C4-2B (cell line): ENCODE data around the gene TIAM2.
"Not testable (repeated sequence)": the region's sequence is repeated elsewhere in the genome, so short reads cannot be mapped to it uniquely, and the experiment has no call there.

Source experiments
- H3K27ac ChIP-seq: fragments of 450-650 bp; 2 replicates; pipeline ENCODE4 v1.5.1; 2017
- ZFX ChIP-seq: fragments of 450-650 bp; IDR thresholded peaks from 2 replicates; pipeline ENCODE4 v1.6.1; 2017
- TF ChIP-seq, protein P1 (sequence below): fragments of 450-650 bp; conservative IDR thresholded peaks from 2 replicates; pipeline ENCODE4 v1.5.1; 2017; ENCODE audit warnings: mild to moderate bottlenecking

Gene TIAM2

GRCh38 chr6:155223646-155224451 is 228.7 kb downstream of the TIAM2 start:
- no peak overlapping the region for H3K27ac ChIP-seq
- no peak for TF ChIP-seq ZFX
- TF ChIP-seq, protein P1, sequence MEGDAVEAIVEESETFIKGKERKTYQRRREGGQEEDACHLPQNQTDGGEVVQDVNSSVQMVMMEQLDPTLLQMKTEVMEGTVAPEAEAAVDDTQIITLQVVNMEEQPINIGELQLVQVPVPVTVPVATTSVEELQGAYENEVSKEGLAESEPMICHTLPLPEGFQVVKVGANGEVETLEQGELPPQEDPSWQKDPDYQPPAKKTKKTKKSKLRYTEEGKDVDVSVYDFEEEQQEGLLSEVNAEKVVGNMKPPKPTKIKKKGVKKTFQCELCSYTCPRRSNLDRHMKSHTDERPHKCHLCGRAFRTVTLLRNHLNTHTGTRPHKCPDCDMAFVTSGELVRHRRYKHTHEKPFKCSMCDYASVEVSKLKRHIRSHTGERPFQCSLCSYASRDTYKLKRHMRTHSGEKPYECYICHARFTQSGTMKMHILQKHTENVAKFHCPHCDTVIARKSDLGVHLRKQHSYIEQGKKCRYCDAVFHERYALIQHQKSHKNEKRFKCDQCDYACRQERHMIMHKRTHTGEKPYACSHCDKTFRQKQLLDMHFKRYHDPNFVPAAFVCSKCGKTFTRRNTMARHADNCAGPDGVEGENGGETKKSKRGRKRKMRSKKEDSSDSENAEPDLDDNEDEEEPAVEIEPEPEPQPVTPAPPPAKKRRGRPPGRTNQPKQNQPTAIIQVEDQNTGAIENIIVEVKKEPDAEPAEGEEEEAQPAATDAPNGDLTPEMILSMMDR: no peak

GRCh38 chr6:155224618-155225017 is 229.5 kb downstream of the TIAM2 start:
- TF ChIP-seq, protein P1: no peak
- no peak for TF ChIP-seq ZFX
- H3K27ac ChIP-seq: no peak overlapping the region

DNA sequence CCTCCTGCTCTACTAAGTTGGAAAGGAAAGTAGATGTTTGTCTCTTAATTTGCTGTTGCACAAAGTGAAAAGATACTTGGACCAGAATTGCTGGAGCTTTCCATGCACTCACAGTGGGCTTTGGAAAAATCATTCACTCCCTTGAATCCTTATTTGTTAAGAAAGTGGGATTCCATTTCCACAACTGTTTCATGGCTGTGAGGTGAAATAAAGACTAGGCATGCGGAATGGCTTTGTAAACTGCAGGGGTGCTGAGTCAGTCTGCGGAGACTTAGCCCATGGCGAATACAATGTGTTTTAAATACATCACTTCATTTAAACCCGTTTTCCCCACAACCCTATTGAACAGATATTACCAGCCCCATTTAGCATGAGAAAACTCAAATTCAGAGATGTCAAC is 231.9 kb downstream of the TIAM2 start:
- no peak overlapping the region for H3K27ac ChIP-seq
- no peak for TF ChIP-seq ZFX
- TF ChIP-seq, protein P1: no peak

DNA sequence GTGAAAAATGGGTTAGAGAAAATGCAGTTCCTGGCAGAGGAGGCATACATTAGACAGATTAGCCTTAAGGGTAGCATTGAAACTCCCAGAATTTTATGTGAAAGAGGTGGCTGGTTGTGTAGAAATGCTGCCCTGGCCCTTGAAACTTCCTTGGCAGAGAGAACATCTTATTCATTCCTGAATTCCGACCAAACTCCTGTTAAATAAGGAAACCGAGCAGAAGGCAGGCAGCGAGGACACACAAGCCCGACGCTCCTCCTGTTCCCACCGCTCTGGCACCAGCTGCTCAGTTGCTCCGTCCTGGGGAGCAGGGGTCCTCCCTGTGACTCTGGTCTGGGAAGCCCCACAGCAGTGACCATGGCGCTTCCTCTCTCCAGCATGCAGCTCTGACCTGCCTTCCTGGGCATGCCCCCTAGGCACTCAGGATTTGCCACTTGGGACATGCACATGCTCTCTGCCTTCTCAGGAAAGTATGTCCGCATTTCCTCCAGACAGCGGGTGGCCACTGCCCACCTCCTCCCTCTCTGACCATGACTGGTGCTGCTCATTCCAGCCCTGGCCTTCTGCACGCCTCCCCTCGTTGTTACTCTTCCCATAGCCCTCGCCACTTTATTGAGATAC is 233.5 kb downstream of the TIAM2 start:
- H3K27ac ChIP-seq: no peak overlapping the region
- TF ChIP-seq, protein P1: no peak
- TF ChIP-seq ZFX: no peak

DNA sequence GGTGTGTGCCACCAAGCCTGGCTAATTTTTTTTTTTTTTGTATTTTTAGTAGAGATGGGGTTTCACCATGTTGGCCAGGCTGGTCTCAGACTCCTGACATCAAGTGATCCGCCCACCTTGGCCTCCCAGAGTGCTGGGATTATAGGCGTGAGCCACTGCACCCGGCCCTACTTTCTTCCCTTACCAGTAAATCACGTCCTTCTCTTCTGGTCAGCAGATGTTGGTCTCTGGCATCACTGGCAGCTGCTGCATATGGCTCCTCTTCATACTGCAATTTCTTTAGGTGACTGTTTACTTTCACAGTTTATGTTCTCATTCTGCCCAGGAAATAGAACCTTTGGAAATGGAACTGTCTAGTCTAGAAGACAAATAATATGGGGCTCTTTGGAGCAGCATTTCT is 235.9 kb downstream of the TIAM2 start:
- H3K27ac ChIP-seq: not testable (repeated sequence)

DNA sequence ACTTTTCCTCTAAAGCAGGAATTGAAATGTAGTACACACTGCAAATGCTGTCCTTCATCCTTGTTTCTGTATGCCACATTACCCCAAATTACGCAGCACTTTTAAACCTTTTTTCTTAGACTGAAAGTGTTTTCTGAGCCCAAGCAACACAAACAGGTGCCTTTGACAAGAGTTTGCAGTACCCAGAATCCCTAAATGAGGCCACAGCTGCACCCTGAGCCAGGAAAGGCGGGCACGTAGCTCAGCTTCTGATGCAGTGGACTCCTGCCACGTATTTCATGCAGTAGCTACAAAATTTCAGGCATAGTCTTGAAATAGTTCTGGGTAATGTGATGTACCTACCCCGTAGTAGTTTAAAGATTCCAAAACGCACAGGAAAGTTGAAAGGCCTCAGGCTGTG is 237.7 kb downstream of the TIAM2 start:
- TF ChIP-seq ZFX: no peak
- TF ChIP-seq, protein P1: no peak

GRCh38 chr6:155234167-155234566 is 239.1 kb downstream of the TIAM2 start:
- H3K27ac ChIP-seq: no peak overlapping the region
- TF ChIP-seq, protein P1: no peak
- TF ChIP-seq ZFX: no peak

More for the DNA sequence above, 237.7 kb downstream of the TIAM2 start:
- H3K27ac ChIP-seq: no peak overlapping the region

- TF ChIP-seq, protein P1: no peak
- no peak for TF ChIP-seq ZFX
- H3K27ac ChIP-seq: no peak overlapping the region
Observed at GRCh38 chr6:155234687-155235086, 239.6 kb downstream of the TIAM2 start.
